K562 (cell line): ENCODE results near the gene SRCAP. TPM values are rescaled to one million over a fixed set of nuclear protein-coding genes. Genes with fewer than 3 reads are reported as not detected.
A peak's percentile ranks its signal among the peaks of the same experiment; 100 is the strongest.

ENCODE experiments used
- ATF1 ChIP-seq, 2 experiments: fragments of 450-650 bp in 1 of 2; IDR thresholded peaks; 2 replicates each; pipeline ENCODE4 v1.6.1; 2016; ENCODE audit warnings: missing compliant biosample characterization in 1 of 2, missing genetic modification characterization in 1 of 2
- CBFA2T3 ChIP-seq: fragments of 450-650 bp; IDR thresholded peaks from 2 replicates; pipeline ENCODE4 v1.6.1; 2017
- CBX2 ChIP-seq: fragments of 200-600 bp; sonication (generic); IDR thresholded peaks from one replicate; pipeline ENCODE4 v1.6.1; 2012; ENCODE audit warnings: mild to moderate bottlenecking, low read length, inconsistent platforms; ENCODE audit not compliant: insufficient read depth, poor library complexity, severe bottlenecking
- CHD4 ChIP-seq: fragments of 200-600 bp; sonication (generic); IDR thresholded peaks from 3 replicates; pipeline ENCODE4 v1.6.1; 2012; ENCODE audit warnings: low read depth, mild to moderate bottlenecking, mixed read lengths, low read length, inconsistent platforms; ENCODE audit not compliant: insufficient read depth, insufficient replicate concordance, poor library complexity, severe bottlenecking
- CREB3L1 ChIP-seq: fragments of 450-650 bp; IDR thresholded peaks from 2 replicates; pipeline ENCODE4 v1.6.1; 2014; ENCODE audit warnings: low read depth, mild to moderate bottlenecking, moderate library complexity, borderline replicate concordance
- EP300 ChIP-seq: IDR thresholded peaks from 2 replicates; pipeline ENCODE4 v1.6.1; 2012; ENCODE audit warnings: low read length, improper control_type of control experiment
- HDAC1 ChIP-seq, 2 experiments: fragments of 450-650 bp; IDR thresholded peaks; 2 replicates each; pipeline ENCODE4 v1.6.1; 2016 to 2017; ENCODE audit warnings: inconsistent platforms in 1 of 2, mild to moderate bottlenecking in 1 of 2, moderate library complexity in 1 of 2
- HDAC2 ChIP-seq: fragments of 450-650 bp; IDR thresholded peaks from 2 replicates; pipeline ENCODE4 v1.6.1; 2016; ENCODE audit warnings: mild to moderate bottlenecking
- ILF3 ChIP-seq: fragments of 450-650 bp; IDR thresholded peaks from 2 replicates; pipeline ENCODE4 v1.6.1; 2018; ENCODE audit warnings: antibody characterized with exemption, mild to moderate bottlenecking, moderate library complexity, borderline replicate concordance
- IRF9 ChIP-seq: fragments of 450-650 bp; IDR thresholded peaks from 2 replicates; pipeline ENCODE4 v1.6.1; 2016; ENCODE audit warnings: missing biosample characterization, missing genetic modification characterization
- KDM1A ChIP-seq, 2 experiments: fragments of 450-650 bp; IDR thresholded peaks; 2 replicates each; pipeline ENCODE4 v1.6.1; 2016; ENCODE audit warnings: mild to moderate bottlenecking in 2 of 2
- MYC ChIP-seq, 2 experiments: fragments of 250-450 bp in 1 of 2; sonication (Bioruptor Pico) in 1 of 2; IDR thresholded peaks; 2 replicates each; pipeline versions ENCODE4 v1.5.1 to v1.6.1; 2012 to 2021; ENCODE audit warnings: low read depth in 2 of 2, borderline replicate concordance in 1 of 2, improper control_type of control experiment in 1 of 2, low read length in 1 of 2, mild to moderate bottlenecking in 1 of 2, moderate library complexity in 1 of 2
- SP1 ChIP-seq: sonication (generic); formaldehyde crosslinking; IDR thresholded peaks from 2 replicates; pipeline ENCODE4 v1.8.1; 2022; ENCODE audit warnings: mild to moderate bottlenecking, missing genetic modification reagents
- ZNF280B ChIP-seq: fragments of 250-450 bp; sonication (Bioruptor Pico); IDR thresholded peaks from 2 replicates; pipeline ENCODE4 v1.5.1; 2021; ENCODE audit warnings: mild to moderate bottlenecking
- ZNF609 ChIP-seq: sonication (generic); formaldehyde crosslinking; IDR thresholded peaks from 2 replicates; pipeline ENCODE4 v1.8.1; 2023; ENCODE audit warnings: missing genetic modification reagents, mild to moderate bottlenecking, borderline replicate concordance
- polyA plus RNA-seq, 8 experiments: library from polyadenylated mRNA; depleted of rRNA in 4 of 8; stranded (reverse) in 5 of 8; unstranded in 3 of 8; fragments of >200 nt; fragmentation: Nextera tagmentation in 2 of 8; fragmentation: Illumina TruSeq in 1 of 8; extraction: Ambion mirVana in 2 of 8; extraction: Trizol in 1 of 8; gene quantifications; 2 replicates each; pipeline versions ENCODE4 v1.2.1 to v1.2.3, GENCODE V29; 2011 to 2014; ENCODE audit warnings: inconsistent platforms in 1 of 8, missing spikeins in 1 of 8
- total RNA-seq, 7 experiments: library from RNA; depleted of rRNA in 6 of 7; stranded (reverse); fragments of >200 nt in 6 of 7; fragmentation: Illumina TruSeq in 2 of 7; extraction: Trizol in 2 of 7; gene quantifications; 2 replicates each; pipeline versions ENCODE4 v1.2.1 to v1.2.3, GENCODE V29; 2011 to 2021; ENCODE audit warnings: low replicate concordance in 1 of 7

Gene SRCAP
- total and polyA plus RNA-seq, 9 of the 15 experiments (the other 6 are each of a cell fraction or from before 2014, with no cell fraction given), result 0.21 to 62.6 (median 5.8) TPM

GRCh38 chr16:30658731-30659506, 40.1 kb upstream of the SRCAP start (continued):
- TF ChIP-seq CHD4 (no peak), HDAC2 (no peak), IRF9 (no peak), HDAC1 (IDR thresholded peaks at IDR 0.05) (no peak), KDM1A (IDR thresholded peaks at IDR 0.05) (no peak), MYC (IDR thresholded peaks at IDR 0.05; ENCODE audit: low read depth, low read length) (no peak; the same call in 1 of the 2 replicates), MYC (CRISPR knock-in tag; IDR thresholded peaks at IDR 0.05; ENCODE audit: borderline replicate concordance, low read depth) (no peak), CBFA2T3 (no peak), EP300 (peak; percentile 18; the same call in 1 of the 2 replicates), CBX2 (no peak), ZNF609 (CRISPR knock-in tag) (no peak), ZNF280B (no peak), SP1 (no peak), ILF3 (0 out of 2 replicates have a peak, but pooled peaks have one; percentile 27), ATF1 (CRISPR knock-in tag; IDR thresholded peaks at IDR 0.05) (no peak), ATF1 (tag; IDR thresholded peaks at IDR 0.05) (no peak), CREB3L1 (0 out of 2 replicates have a peak, but pooled peaks have one; percentile 35)
